K562 (cell line): ENCODE measurements around the gene GADD45B. TPM values are rescaled to one million over a fixed set of nuclear protein-coding genes. Genes with fewer than 3 reads are reported as not detected.

Source experiments
- ARHGAP35 ChIP-seq: fragments of 450-650 bp; IDR thresholded peaks from 2 replicates; pipeline ENCODE4 v1.6.1; 2018; ENCODE audit not compliant: partially characterized antibody
- ATF7 ChIP-seq: fragments of 450-650 bp; IDR thresholded peaks from 2 replicates; pipeline ENCODE4 v1.7.1; 2014; ENCODE audit warnings: mild to moderate bottlenecking, moderate library complexity
- BHLHE40 ChIP-seq: IDR thresholded peaks from 2 replicates; pipeline ENCODE4 v1.6.1; 2011; ENCODE audit warnings: low read length, improper control_type of control experiment
- IRF1 ChIP-seq: sonication (generic); formaldehyde crosslinking; IDR thresholded peaks from 2 replicates; pipeline ENCODE4 v1.8.0; 2022; ENCODE audit warnings: missing genetic modification reagents, mild to moderate bottlenecking, borderline replicate concordance
- PREB ChIP-seq: sonication (generic); formaldehyde crosslinking; IDR thresholded peaks from 2 replicates; pipeline ENCODE4 v1.8.1; 2023; ENCODE audit warnings: mild to moderate bottlenecking, missing genetic modification reagents
- RFX7 ChIP-seq: fragments of 250-450 bp; sonication (Bioruptor Pico); IDR thresholded peaks from 2 replicates; pipeline ENCODE4 v1.5.1; 2021; ENCODE audit warnings: mild to moderate bottlenecking
- SPI1 ChIP-seq: IDR thresholded peaks from 2 replicates; pipeline ENCODE4 v1.6.1; 2011; ENCODE audit warnings: low read depth, low read length, control low read depth, borderline replicate concordance
- polyA plus RNA-seq, 8 experiments: library from polyadenylated mRNA; depleted of rRNA in 4 of 8; stranded (reverse) in 5 of 8; unstranded in 3 of 8; fragments of >200 nt; fragmentation: Nextera tagmentation in 2 of 8; fragmentation: Illumina TruSeq in 1 of 8; extraction: Ambion mirVana in 2 of 8; extraction: Trizol in 1 of 8; gene quantifications; 2 replicates each; pipeline versions ENCODE4 v1.2.1 to v1.2.3, GENCODE V29; 2011 to 2014; ENCODE audit warnings: inconsistent platforms in 1 of 8, missing spikeins in 1 of 8
- total RNA-seq, 7 experiments: library from RNA; depleted of rRNA in 6 of 7; stranded (reverse); fragments of >200 nt in 6 of 7; fragmentation: Illumina TruSeq in 2 of 7; extraction: Trizol in 2 of 7; gene quantifications; 2 replicates each; pipeline versions ENCODE4 v1.2.1 to v1.2.3, GENCODE V29; 2011 to 2021; ENCODE audit warnings: low replicate concordance in 1 of 7
- TF ChIP-seq, protein P1 (sequence below): fragments of 250-450 bp; sonication (Bioruptor Pico); IDR thresholded peaks from 2 replicates; pipeline ENCODE4 v1.4.0; 2020; ENCODE audit warnings: borderline replicate concordance
- TF ChIP-seq, protein P2 (sequence below): fragments of 250-450 bp; sonication (Bioruptor Pico); IDR thresholded peaks from 2 replicates; pipeline ENCODE4 v1.4.0; 2020
- TF ChIP-seq, protein P3 (sequence below): fragments of 200-600 bp; sonication (generic); IDR thresholded peaks from one replicate; pipeline ENCODE4 v1.6.1; 2012; ENCODE audit warnings: mild to moderate bottlenecking, low read depth, low read length, inconsistent platforms

Gene GADD45B
- total and polyA plus RNA-seq, 9 of the 15 experiments (the other 6 are each of a cell fraction or from before 2014, with no cell fraction given) = 0.06 to 4.1 (median 2.1) TPM

DNA sequence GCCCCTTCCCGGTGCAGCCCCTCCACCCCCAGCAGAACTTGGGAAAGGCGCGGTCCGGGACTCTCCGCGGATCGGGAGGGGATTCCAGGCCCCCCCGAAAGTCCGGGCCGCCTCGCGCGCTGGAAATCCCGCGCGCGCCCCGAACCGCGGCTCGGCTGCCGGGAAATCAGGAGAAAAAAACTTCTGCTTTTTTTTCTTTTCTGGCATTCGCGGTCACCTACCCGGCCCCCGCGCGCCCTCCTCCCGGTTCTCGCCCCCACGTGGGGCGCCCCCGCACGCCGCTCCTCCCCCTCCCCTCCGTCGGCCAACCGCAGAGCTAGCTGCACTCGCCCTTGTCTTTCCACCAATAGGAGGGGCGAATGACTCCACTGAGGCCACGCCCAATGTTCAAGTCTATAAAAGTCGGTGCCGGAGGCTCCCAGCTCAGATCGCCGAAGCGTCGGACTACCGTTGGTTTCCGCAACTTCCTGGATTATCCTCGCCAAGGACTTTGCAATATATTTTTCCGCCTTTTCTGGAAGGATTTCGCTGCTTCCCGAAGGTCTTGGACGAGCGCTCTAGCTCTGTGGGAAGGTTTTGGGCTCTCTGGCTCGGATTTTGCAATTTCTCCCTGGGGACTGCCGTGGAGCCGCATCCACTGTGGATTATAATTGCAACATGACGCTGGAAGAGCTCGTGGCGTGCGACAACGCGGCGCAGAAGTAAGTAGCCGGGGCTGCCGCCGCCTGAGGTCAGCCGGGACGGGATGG is at the start of gene GADD45B (continued):
- TF ChIP-seq, protein P1, sequence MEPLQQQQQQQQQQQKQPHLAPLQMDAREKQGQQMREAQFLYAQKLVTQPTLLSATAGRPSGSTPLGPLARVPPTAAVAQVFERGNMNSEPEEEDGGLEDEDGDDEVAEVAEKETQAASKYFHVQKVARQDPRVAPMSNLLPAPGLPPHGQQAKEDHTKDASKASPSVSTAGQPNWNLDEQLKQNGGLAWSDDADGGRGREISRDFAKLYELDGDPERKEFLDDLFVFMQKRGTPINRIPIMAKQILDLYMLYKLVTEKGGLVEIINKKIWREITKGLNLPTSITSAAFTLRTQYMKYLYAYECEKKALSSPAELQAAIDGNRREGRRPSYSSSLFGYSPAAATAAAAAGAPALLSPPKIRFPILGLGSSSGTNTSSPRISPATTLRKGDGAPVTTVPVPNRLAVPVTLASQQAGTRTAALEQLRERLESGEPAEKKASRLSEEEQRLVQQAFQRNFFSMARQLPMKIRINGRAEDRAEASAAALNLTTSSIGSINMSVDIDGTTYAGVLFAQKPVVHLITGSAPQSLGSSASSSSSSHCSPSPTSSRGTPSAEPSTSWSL (CRISPR knock-in tag) = no peak
- no peak for TF ChIP-seq SPI1
- TF ChIP-seq IRF1 (CRISPR knock-in tag) = no peak
- TF ChIP-seq PREB (CRISPR knock-in tag) = 0 out of 2 replicates have a peak, but pooled peaks have one; percentile 41
- TF ChIP-seq RFX7 (CRISPR knock-in tag) = no peak
- peak; percentile 63 for TF ChIP-seq ATF7
- TF ChIP-seq ARHGAP35 = no peak
- TF ChIP-seq, protein P2, sequence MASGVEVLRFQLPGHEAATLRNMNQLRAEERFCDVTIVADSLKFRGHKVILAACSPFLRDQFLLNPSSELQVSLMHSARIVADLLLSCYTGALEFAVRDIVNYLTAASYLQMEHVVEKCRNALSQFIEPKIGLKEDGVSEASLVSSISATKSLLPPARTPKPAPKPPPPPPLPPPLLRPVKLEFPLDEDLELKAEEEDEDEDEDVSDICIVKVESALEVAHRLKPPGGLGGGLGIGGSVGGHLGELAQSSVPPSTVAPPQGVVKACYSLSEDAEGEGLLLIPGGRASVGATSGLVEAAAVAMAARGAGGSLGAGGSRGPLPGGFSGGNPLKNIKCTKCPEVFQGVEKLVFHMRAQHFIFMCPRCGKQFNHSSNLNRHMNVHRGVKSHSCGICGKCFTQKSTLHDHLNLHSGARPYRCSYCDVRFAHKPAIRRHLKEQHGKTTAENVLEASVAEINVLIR (CRISPR knock-in tag) = no peak
- TF ChIP-seq, protein P3, sequence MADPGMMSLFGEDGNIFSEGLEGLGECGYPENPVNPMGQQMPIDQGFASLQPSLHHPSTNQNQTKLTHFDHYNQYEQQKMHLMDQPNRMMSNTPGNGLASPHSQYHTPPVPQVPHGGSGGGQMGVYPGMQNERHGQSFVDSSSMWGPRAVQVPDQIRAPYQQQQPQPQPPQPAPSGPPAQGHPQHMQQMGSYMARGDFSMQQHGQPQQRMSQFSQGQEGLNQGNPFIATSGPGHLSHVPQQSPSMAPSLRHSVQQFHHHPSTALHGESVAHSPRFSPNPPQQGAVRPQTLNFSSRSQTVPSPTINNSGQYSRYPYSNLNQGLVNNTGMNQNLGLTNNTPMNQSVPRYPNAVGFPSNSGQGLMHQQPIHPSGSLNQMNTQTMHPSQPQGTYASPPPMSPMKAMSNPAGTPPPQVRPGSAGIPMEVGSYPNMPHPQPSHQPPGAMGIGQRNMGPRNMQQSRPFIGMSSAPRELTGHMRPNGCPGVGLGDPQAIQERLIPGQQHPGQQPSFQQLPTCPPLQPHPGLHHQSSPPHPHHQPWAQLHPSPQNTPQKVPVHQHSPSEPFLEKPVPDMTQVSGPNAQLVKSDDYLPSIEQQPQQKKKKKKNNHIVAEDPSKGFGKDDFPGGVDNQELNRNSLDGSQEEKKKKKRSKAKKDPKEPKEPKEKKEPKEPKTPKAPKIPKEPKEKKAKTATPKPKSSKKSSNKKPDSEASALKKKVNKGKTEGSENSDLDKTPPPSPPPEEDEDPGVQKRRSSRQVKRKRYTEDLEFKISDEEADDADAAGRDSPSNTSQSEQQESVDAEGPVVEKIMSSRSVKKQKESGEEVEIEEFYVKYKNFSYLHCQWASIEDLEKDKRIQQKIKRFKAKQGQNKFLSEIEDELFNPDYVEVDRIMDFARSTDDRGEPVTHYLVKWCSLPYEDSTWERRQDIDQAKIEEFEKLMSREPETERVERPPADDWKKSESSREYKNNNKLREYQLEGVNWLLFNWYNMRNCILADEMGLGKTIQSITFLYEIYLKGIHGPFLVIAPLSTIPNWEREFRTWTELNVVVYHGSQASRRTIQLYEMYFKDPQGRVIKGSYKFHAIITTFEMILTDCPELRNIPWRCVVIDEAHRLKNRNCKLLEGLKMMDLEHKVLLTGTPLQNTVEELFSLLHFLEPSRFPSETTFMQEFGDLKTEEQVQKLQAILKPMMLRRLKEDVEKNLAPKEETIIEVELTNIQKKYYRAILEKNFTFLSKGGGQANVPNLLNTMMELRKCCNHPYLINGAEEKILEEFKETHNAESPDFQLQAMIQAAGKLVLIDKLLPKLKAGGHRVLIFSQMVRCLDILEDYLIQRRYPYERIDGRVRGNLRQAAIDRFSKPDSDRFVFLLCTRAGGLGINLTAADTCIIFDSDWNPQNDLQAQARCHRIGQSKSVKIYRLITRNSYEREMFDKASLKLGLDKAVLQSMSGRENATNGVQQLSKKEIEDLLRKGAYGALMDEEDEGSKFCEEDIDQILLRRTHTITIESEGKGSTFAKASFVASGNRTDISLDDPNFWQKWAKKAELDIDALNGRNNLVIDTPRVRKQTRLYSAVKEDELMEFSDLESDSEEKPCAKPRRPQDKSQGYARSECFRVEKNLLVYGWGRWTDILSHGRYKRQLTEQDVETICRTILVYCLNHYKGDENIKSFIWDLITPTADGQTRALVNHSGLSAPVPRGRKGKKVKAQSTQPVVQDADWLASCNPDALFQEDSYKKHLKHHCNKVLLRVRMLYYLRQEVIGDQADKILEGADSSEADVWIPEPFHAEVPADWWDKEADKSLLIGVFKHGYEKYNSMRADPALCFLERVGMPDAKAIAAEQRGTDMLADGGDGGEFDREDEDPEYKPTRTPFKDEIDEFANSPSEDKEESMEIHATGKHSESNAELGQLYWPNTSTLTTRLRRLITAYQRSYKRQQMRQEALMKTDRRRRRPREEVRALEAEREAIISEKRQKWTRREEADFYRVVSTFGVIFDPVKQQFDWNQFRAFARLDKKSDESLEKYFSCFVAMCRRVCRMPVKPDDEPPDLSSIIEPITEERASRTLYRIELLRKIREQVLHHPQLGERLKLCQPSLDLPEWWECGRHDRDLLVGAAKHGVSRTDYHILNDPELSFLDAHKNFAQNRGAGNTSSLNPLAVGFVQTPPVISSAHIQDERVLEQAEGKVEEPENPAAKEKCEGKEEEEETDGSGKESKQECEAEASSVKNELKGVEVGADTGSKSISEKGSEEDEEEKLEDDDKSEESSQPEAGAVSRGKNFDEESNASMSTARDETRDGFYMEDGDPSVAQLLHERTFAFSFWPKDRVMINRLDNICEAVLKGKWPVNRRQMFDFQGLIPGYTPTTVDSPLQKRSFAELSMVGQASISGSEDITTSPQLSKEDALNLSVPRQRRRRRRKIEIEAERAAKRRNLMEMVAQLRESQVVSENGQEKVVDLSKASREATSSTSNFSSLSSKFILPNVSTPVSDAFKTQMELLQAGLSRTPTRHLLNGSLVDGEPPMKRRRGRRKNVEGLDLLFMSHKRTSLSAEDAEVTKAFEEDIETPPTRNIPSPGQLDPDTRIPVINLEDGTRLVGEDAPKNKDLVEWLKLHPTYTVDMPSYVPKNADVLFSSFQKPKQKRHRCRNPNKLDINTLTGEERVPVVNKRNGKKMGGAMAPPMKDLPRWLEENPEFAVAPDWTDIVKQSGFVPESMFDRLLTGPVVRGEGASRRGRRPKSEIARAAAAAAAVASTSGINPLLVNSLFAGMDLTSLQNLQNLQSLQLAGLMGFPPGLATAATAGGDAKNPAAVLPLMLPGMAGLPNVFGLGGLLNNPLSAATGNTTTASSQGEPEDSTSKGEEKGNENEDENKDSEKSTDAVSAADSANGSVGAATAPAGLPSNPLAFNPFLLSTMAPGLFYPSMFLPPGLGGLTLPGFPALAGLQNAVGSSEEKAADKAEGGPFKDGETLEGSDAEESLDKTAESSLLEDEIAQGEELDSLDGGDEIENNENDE = no peak
- peak; percentile 16; the same call in 1 of the 2 replicates for TF ChIP-seq BHLHE40
